Activated CD8-positive, alpha-beta memory T cell treated with anti-CD3 and anti-CD28 coated beads, Interleukin-2, amount 10 ng/mL, durations not matched to agents 7 days and 5 days (primary cell): Measurements from ENCODE around the gene PLXNC1. TPM values are rescaled to one million over a fixed set of nuclear protein-coding genes. Genes with fewer than 3 reads are reported as not detected.
"Not testable (repeated sequence)": the region's sequence is repeated elsewhere in the genome, so short reads cannot be mapped to it uniquely, and the experiment has no call there.

Experiments
- ATAC-seq: fragments of 150-1000 bp; cut with Tn5 transposase; one replicate; pipeline ENCODE4 v1.10.0; 2021; ENCODE audit warnings: moderate library complexity
- CTCF ChIA-PET: fragments of 350-600 bp; sonication (Branson Sonifier 250); formaldehyde crosslinking; loops from one replicate; lab custom pipeline; 2021; ENCODE audit warnings: antibody characterized with exemption; lab: Charles Lee
- DNase-seq: peaks from one replicate; pipeline ENCODE4 v3.0.0-alpha.2; 2020
- H3K27ac Mint-ChIP-seq: one replicate; pipeline ENCODE4 v1.8.0; 2021; ENCODE audit warnings: mild to moderate bottlenecking, mixed read lengths
- H3K27me3 Mint-ChIP-seq: one replicate; pipeline ENCODE4 v1.8.0; 2021; ENCODE audit warnings: mixed read lengths
- H3K36me3 Mint-ChIP-seq: one replicate; pipeline ENCODE4 v1.8.0; 2021; ENCODE audit warnings: mild to moderate bottlenecking, mixed read lengths
- H3K4me1 Mint-ChIP-seq: one replicate; pipeline ENCODE4 v1.8.0; 2021; ENCODE audit warnings: mixed read lengths
- H3K4me3 Mint-ChIP-seq: one replicate; pipeline ENCODE4 v1.8.0; 2021; ENCODE audit warnings: mild to moderate bottlenecking, moderate library complexity, mixed read lengths
- H3K9me3 Mint-ChIP-seq: one replicate; pipeline ENCODE4 v1.8.0; 2022; ENCODE audit warnings: low read depth, mixed read lengths
- total RNA-seq, 2 experiments: library from RNA; stranded (reverse); gene quantifications; one replicate each; pipeline ENCODE4 v1.2.3, GENCODE V29; 2021

Gene PLXNC1
- total RNA-seq, 2 experiments from 2014 or later: 10.4 to 13.1 TPM

DNA sequence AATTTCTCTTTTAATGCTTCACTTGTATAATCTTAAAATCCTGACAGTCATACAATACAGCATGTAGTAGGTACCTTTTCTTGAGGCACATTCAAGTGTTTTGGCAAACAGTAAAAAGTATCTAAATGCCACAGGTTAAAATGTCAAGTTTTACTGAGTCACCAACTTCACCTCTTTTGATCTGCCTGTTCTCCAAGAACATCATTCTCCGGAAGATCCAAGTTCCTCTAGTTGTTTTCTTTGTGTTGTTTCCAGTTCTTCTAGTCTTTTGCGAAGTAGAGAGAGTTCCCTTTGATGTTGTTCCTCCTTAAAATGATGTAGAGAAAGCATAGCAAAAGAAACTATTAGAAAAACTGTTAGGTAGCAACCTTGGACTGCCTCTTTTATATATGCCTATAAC is 160.2 kb downstream of the PLXNC1 start:
- Mint-ChIP-seq H3K27me3 (no peaks in the 10 kb centered on the region), H3K9me3 (no peaks in the 10 kb centered on the region), H3K4me3 (no peak overlapping the region), H3K4me1 (peaks cover 39% of the 10 kb centered on the region), H3K36me3 (peaks cover 70% of the 10 kb centered on the region), H3K27ac (no peak overlapping the region)
- no peak for DNase-seq
- CTCF ChIA-PET: no interaction called here
- no peak for ATAC-seq

GRCh38 chr12:94309373-94309772 is 161.0 kb downstream of the PLXNC1 start:
- ATAC-seq (no peak), DNase-seq (no peak)
- Mint-ChIP-seq H3K27me3 (no peaks in the 10 kb centered on the region), H3K36me3 (peaks cover 68% of the 10 kb centered on the region), H3K4me3 (no peak overlapping the region), H3K9me3 (no peaks in the 10 kb centered on the region), H3K4me1 (peaks cover 32% of the 10 kb centered on the region), H3K27ac (no peak overlapping the region)
- CTCF ChIA-PET: no interaction called here

- Mint-ChIP-seq H3K4me1 (peaks cover 10% of the 10 kb centered on the region), H3K4me3 (no peak overlapping the region), H3K27ac (no peak overlapping the region), H3K27me3 (no peaks in the 10 kb centered on the region), H3K36me3 (peaks cover 53% of the 10 kb centered on the region), H3K9me3 (peaks cover 10% of the 10 kb centered on the region)
- CTCF ChIA-PET: no interaction called here
- ATAC-seq (no peak), DNase-seq (no peak)
These were observed 164.0 kb downstream of the PLXNC1 start for GRCh38 chr12:94312378-94312777.

DNA sequence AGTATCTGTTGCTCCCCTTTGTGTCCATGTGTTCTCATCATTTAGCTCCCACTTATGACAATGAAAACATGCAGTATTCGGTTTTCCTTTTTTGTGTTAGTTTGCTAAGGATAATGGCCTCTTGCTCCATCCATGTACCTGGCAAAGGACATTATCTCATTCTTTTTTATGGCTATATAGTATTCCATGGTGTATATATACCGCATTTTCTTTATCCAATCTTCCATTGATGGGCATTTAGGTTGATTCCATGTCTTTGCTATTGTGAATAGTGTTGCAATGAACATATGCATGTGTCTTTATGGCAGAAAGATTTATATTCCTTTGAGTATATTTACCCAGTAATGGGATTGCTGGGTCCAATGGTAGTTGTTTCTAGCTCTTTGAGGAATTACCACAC is 168.2 kb downstream of the PLXNC1 start:
- H3K27ac Mint-ChIP-seq, CTCF ChIA-PET, H3K4me1 Mint-ChIP-seq, ATAC-seq, DNase-seq, H3K4me3 Mint-ChIP-seq, H3K27me3 Mint-ChIP-seq: not testable (repeated sequence)
- Mint-ChIP-seq H3K36me3 (peaks cover 62% of the 10 kb centered on the region), H3K9me3 (peaks cover 39% of the 10 kb centered on the region)

DNA sequence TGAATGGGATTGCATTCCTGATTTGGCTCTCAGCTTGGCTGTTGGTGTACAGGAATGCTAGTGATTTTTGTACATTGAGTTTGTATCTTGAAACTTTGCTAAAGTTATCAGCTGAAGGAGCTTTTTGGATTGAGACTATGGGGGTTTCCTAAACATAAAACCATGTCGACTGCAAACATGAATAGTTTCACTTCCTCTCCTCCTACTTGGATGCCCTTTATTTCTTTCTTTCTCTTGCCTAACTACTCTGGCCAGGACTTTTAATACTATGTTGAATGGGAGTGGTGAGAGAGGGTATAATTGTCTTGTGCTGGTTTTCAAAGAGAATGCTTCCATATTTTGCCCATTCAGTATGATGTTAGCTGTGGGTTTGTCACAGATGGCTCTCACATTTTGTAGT is 169.8 kb downstream of the PLXNC1 start:
- CTCF ChIA-PET: no interaction called here
- no peak overlapping the region for H3K4me3 Mint-ChIP-seq
- peaks cover 67% of the 10 kb centered on the region for H3K36me3 Mint-ChIP-seq

GRCh38 chr12:94320109-94320508 is 171.7 kb downstream of the PLXNC1 start:
- Mint-ChIP-seq H3K4me1 (peaks cover 5% of the 10 kb centered on the region), H3K36me3 (peaks cover 76% of the 10 kb centered on the region), H3K9me3 (peaks cover 44% of the 10 kb centered on the region), H3K4me3 (no peak overlapping the region), H3K27me3 (no peaks in the 10 kb centered on the region), H3K27ac (no peak overlapping the region)
- no peak for DNase-seq
- CTCF ChIA-PET: no interaction called here
- no peak for ATAC-seq

More for the DNA sequence above, 169.8 kb downstream of the PLXNC1 start:
- H3K4me1 Mint-ChIP-seq: peaks cover 5% of the 10 kb centered on the region
- H3K27me3 Mint-ChIP-seq: no peaks in the 10 kb centered on the region
- ATAC-seq (no peak), DNase-seq (no peak)
- no peak overlapping the region for H3K27ac Mint-ChIP-seq
- peaks cover 39% of the 10 kb centered on the region for H3K9me3 Mint-ChIP-seq

DNA sequence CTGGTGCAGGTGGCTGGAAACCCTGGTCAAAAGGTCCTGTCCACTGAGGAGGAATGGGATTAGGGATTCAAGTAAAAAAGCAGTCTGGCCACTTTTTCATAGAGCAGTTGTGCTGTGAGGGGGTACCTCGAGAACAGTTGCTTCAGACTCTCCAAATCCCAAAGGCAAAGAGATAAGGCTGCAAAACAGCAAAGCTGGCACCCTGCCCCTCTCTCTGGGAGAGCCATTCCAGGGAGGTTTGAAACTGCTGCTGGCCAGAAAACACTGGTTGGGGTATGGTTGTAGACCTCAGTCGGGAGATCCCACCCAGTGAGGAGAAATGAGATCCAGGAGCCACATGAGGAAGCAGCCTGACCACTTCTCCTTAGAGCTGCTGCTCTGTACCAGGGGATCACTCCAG is 174.0 kb downstream of the PLXNC1 start:
- ATAC-seq (no peak), DNase-seq (no peak)
- Mint-ChIP-seq H3K27ac (no peak overlapping the region), H3K4me1 (peaks cover 17% of the 10 kb centered on the region), H3K36me3 (peaks cover 85% of the 10 kb centered on the region), H3K4me3 (no peak overlapping the region), H3K27me3 (no peaks in the 10 kb centered on the region), H3K9me3 (peaks cover 38% of the 10 kb centered on the region)
- CTCF ChIA-PET: no interaction called here

DNA sequence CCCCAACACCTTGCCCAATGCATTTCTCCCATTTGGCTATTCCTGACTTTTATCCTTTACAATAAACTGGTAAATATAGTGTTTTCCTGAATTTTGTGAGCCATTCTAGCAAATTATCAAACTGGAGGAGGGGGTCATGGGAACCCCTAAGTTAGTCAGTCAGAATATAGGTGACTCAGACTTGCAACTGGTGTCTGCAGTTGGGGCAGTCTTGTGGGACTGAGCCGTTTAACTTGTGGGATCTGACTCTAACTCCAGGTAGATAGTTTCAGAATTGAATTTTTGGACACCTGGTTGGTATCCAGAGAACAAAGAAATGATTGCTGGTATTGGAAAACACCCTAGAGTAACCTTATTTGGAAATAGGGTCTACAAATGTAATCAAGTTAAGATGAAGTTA is 177.9 kb downstream of the PLXNC1 start:
- Mint-ChIP-seq H3K27ac (no peak overlapping the region), H3K9me3 (peaks cover 9% of the 10 kb centered on the region), H3K4me1 (peaks cover 20% of the 10 kb centered on the region), H3K4me3 (no peak overlapping the region), H3K36me3 (peaks cover 64% of the 10 kb centered on the region), H3K27me3 (no peaks in the 10 kb centered on the region)
- DNase-seq (no peak), ATAC-seq (no peak)
- CTCF ChIA-PET: no interaction called here

DNA sequence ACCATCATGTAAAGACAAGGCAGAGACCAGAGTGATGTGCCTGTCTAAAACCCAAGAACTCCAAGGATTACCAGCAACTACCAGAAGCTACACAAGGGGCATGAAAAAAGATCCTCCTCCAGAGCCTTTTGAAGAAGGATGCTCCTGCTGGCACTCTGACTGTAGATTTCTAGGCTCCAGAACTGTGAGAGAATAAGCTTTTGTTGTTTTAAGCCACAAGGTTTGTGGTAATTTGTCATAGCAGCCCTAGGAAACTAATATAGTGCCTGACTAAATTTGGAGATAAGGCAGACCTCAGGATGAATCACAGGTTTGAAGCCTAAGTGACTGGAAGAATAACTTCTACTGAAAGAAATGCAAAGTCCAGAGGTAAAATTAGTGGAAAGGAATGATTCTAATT is 178.3 kb downstream of the PLXNC1 start:
- Mint-ChIP-seq H3K27me3 (no peaks in the 10 kb centered on the region), H3K36me3 (peaks cover 62% of the 10 kb centered on the region), H3K4me3 (no peak overlapping the region), H3K27ac (no peak overlapping the region), H3K4me1 (peaks cover 20% of the 10 kb centered on the region), H3K9me3 (peaks cover 8% of the 10 kb centered on the region)
- DNase-seq (no peak), ATAC-seq (peak; percentile 57)
- CTCF ChIA-PET: no interaction called here

GRCh38 chr12:94327809-94328208 is 179.4 kb downstream of the PLXNC1 start:
- Mint-ChIP-seq H3K9me3 (peaks cover 8% of the 10 kb centered on the region), H3K4me3 (no peak overlapping the region), H3K27me3 (no peaks in the 10 kb centered on the region), H3K4me1 (peaks cover 20% of the 10 kb centered on the region), H3K36me3 (peaks cover 55% of the 10 kb centered on the region), H3K27ac (no peak overlapping the region)
- CTCF ChIA-PET: no interaction called here
- DNase-seq: no peak
- no peak for ATAC-seq

DNA sequence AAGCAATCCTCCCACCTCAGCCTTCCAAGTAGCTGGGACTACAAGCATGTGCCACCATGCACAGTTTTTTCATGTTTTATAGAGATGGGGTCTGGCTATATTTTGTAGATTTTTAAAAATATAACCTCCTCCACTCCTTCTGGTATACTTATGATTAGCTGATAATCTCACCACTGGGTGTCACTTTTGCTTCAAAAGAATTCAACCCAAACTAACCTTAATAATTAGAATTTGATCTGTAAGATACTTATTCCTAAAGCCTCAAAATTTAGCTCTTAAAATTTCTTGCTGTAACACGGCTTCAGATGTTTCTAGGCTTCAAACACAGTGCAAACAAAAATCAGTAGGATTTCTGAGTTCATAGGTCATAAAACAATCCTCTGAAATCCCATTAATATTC is 181.0 kb downstream of the PLXNC1 start:
- Mint-ChIP-seq H3K27ac (no peak overlapping the region), H3K36me3 (peaks cover 57% of the 10 kb centered on the region), H3K27me3 (no peaks in the 10 kb centered on the region), H3K4me1 (peaks cover 20% of the 10 kb centered on the region), H3K9me3 (peaks cover 3% of the 10 kb centered on the region), H3K4me3 (no peak overlapping the region)
- no peak for ATAC-seq
- CTCF ChIA-PET: no interaction called here
- DNase-seq: no peak

- Mint-ChIP-seq H3K27me3 (no peaks in the 10 kb centered on the region), H3K4me3 (no peak overlapping the region), H3K36me3 (peaks cover 37% of the 10 kb centered on the region), H3K9me3 (no peaks in the 10 kb centered on the region), H3K27ac (no peak overlapping the region), H3K4me1 (no peaks in the 10 kb centered on the region)
- CTCF ChIA-PET: no interaction called here
- no peak for ATAC-seq
- no peak for DNase-seq
These were observed 185.0 kb downstream of the PLXNC1 start for GRCh38 chr12:94333396-94333795.

- CTCF ChIA-PET: interaction anchor here (1.3 kb wide), 1 partner anchor 10 kb away, joined by 3 read pairs; no protein-coding TSS in a partner anchor
- Mint-ChIP-seq H3K27ac (no peak overlapping the region), H3K4me1 (no peaks in the 10 kb centered on the region), H3K4me3 (no peak overlapping the region), H3K27me3 (no peaks in the 10 kb centered on the region), H3K36me3 (peaks cover 44% of the 10 kb centered on the region), H3K9me3 (no peaks in the 10 kb centered on the region)
- DNase-seq (no peak), ATAC-seq (no peak)
These were observed 188.0 kb downstream of the PLXNC1 start for GRCh38 chr12:94336211-94336925.

DNA sequence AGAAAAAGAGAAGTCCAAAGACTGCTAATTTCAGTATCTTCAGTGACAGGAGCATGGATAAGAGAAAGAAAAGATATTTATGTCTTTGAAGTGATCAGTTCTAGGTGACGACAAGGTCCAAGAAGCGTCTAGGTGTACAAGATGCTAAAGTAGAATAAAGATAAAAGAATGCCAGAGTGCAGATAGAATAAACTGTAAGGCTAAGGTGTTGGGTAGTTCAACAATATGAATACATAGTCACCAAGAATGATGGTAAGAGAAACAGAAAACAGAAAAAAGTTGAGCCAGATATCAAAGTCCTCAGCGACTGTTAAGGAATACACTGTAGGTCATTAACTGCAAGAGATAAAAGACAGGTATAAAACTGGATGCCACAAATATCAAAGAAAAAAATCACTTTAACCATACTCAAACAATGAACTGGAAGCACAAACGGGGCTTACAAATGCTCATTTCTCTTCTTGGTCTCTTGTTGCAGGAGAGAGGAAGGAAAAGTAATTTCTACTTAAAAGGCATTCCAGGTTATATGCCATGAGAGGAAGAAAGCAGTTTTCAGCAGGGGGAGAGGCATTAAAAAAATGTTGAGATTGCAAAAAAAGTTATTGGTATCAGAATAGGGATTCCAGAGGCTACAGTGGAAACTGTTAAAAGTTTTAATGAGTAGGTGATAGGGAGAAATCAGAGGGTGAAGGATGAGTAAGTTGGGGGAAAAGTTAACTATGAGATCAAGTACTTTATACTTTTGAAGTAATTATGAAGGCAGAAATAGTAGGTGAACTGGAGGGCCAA is 189.8 kb downstream of the PLXNC1 start:
- no peak overlapping the region for H3K4me3 Mint-ChIP-seq
- no peaks in the 10 kb centered on the region for H3K27me3 Mint-ChIP-seq
- H3K36me3 Mint-ChIP-seq: peaks cover 46% of the 10 kb centered on the region
- DNase-seq: no peak
- H3K27ac Mint-ChIP-seq: no peak overlapping the region
- no peak for ATAC-seq
- H3K9me3 Mint-ChIP-seq: peaks cover 5% of the 10 kb centered on the region
- H3K4me1 Mint-ChIP-seq: no peaks in the 10 kb centered on the region
- CTCF ChIA-PET: interaction anchor here (0.7 kb wide), 1 partner anchor 213 kb away, joined by 3 read pairs; no protein-coding TSS in a partner anchor
